ENCODE results near the gene LAMA3.

The LAMA3 gene

DNA sequence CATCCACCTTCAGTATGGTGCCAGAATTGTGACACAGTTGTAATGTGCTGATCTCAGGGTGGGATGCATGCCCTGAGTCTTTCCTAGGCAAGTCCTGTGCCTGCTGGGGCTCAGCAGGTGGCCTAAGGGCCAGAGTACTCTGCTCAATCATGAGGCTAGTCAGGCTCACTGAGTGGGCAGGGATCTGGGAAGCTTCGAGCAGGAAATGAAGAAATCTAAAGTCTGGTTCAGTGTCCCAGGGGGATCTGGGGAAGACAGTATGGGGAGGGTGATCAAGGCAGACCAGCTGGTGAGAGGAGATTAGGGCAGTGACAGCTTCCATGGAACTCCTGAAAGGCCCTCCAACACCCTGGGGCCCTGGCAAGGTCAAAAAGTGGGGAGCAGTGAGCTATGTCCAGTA is 17.7 kb upstream of the LAMA3 start:
- no peak for DNase-seq

GRCh38 chr18:23673725-23674124 is 15.5 kb upstream of the LAMA3 start:
- no peak for DNase-seq

DNA sequence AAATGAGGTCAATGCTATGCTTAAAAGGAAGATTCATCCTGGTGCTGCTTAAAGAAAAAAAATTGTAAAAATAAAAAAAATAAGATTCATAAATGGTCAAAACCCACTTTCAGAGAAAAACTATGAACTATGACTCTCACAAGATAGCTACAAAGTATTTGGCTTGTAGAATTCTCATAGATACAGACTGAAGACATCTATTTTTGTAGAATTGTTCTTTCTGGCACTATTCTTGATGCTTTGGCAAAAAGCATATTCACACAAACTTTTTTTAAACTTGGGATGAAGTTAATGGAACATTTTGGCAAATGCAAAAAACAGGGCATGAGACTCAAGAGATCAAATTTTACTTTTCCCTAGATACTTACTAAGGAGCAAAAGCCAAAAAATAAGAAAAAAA is 14.0 kb upstream of the LAMA3 start:
- DNase-seq: no peak

- DNase-seq: no peak
These were observed 13.4 kb upstream of the LAMA3 start for GRCh38 chr18:23675896-23676295.

DNA sequence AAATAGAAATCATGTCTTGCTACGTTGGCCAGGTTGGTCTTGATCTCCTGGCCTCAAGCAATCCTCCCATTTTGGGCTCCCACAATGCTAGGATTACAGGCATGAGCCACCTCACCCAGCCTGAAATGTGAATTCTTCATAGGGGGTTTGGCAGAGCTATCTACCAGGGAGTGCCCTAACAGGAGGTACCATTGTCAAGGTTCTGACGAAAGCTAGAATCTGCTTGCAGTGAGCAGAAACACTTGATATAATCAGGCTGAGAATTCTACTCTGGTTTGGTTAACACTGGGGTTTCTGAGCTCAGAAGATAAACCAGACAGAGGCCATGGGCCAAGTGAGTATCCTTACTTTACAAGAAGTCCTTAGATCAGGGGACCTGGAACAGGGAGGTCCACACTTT is 7.2 kb upstream of the LAMA3 start:
- no peak for DNase-seq

DNA sequence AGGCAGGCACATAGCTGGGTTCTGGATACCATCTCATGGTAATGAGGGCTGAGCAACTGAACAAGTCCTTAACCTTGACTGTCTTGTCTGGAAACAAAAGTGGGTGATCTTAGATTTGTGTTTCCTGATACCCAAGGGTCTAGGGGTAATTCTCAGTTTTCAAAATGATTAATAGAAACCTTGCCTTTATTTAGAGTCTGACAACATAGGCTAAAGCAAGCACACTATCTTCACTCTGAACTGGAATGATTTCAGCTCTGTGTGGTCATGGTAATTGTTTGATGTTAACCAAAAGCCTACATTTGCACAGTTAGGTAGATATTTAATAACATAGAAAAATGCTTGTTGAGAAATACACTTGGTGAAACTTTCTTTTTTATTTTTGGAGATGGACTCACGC is 6.8 kb upstream of the LAMA3 start:
- no peak for DNase-seq

GRCh38 chr18:23683155-23683554 is 6.1 kb upstream of the LAMA3 start:
- no peak for DNase-seq

DNA sequence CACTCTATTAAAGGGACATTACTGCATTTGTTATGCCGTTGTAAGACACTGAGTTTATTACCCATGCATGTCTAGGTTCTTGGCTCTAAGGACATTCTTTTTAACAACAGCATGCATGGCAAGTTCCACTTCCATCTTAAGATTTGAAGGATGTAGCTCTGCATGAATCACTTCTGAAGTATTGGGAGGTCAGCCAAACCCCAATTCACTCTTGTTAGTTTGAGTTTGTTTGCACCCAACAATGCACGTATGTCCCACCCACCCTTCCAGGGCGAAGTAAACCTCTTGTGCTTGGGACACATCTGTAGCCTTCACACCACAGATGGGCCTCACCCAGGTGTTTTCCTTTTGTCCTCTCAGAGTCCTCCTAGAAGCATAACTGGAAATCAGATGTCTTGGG is 5.6 kb upstream of the LAMA3 start:
- no peak for DNase-seq

DNA sequence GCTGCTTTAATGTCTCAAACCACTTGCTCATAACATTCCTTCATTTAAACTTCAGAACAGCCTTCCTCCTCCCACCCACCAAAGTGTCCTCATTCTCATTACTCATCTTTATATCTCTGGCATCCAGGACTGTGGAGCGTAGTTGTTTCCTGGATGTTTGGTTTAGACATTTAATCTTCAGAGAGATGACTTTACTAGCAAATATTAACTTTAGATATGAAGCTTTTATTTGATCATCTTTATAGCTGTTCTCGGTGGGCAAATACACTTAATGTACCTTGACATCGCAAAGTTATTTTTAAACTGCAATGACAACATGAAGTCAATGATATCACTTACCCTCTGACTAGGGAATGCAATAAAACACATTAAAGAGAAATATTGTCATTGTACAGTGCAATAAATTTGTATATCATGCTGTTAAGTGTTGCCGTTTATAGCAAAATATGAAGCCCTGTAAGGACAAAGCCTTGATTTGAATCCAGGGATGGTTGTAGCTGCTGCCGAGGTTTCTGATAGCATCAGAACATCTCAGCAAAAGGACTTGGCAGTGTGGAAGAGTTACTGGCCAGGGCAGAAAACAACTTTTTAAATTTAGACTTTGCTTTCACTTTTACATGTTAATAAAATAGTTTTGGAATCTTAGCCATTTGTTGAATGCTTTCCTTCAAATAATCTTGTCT is 4.6 kb upstream of the LAMA3 start:
- DNase-seq: no peak

GRCh38 chr18:23688528-23688927 is 725 bp upstream of the LAMA3 start:
- no peak for DNase-seq

- DNase-seq: peak in 1 of 4 experiments; percentile 1
These were observed 607 bp downstream of the LAMA3 start for GRCh38 chr18:23689616-23690504.

- DNase-seq: no peak
These were observed 1.3 kb downstream of the LAMA3 start for GRCh38 chr18:23690505-23691068.

GRCh38 chr18:23693846-23694245 is 4.6 kb downstream of the LAMA3 start:
- no peak for DNase-seq

DNA sequence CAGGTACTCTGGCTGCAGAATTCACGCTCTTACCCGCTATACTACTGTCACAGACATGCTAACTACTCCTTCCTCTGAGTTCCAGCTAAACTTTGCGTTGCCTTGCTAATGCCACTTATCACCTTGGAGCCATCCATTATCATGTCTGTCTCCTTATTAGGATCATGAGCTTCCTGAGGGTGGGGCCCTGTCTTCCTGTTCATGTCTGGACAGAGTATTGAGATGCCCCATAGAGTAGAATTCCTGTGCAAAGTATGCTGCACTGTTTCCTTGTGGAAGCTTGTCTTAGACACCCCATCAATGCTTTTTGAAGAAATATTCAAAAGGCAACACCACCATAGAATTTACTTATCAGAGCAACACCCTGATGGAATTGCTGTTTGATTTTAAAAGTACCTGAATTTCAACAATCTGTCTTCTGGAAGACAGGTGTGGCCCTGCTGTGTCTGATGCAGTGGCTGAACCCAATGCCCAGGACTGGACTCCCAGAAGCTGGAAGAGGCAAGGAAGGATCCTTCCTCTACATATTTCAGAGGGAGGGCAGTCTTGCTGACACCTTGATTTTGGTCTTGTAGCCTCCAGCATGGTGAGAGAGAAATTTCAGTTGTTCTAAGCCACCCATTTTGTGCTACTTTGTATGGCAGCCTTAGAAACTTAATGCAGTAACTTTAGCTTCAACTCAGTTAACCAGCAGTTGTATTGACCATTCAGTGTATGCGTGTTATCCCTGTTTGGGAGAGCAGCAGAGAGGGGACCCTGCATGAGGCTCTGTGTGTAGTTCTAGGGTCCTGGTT is 5.6 kb downstream of the LAMA3 start:
- DNase-seq: no peak

GRCh38 chr18:23701017-23701416 is 11.8 kb downstream of the LAMA3 start:
- DNase-seq: no peak

GRCh38 chr18:23701544-23702064 is 12.4 kb downstream of the LAMA3 start:
- no peak for DNase-seq

- no peak for DNase-seq
These were observed 13.4 kb downstream of the LAMA3 start for GRCh38 chr18:23702606-23703005.

DNA sequence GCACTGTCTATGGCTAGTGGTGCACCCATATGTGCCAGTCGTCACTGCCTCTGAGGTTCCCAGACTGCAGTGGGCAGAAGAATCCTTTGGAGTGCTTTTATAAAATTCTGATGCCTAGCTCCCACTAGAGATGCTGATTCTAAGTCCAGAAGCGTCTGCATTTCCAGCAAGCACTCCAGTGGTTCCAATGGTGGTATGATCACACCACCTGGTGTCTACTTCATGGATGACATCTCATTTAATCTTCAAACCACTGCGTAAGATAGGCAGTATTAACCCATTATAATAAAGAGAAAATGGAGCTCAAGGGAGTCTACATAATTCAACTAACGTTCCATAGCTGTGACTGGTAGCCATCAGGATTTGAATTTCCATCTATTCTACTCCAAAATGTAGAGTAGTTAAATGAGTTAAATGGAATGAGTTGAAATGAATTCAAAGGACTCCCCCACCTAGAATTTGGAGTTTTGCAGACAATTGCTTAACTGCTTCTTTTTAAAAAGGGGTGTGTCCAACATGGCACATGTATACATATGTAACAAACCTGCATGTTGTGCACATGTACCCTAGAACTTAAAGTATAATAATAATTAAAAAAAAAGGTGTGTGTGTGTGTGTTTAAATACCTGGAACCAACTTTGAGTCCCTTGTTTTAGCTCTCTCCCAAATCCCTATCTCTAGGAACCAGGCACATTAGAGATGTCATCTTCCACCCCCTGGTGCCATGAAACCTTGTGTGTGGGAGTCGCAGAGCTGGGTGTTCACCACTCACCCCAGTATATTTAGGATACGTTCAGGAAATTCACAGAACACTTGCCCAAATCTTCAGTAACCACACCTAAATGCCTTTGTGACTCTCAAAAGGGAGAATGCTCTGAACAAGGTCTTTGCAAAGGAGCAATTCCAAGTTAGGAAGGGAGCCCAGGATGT is 14.1 kb downstream of the LAMA3 start:
- DNase-seq: no peak

DNA sequence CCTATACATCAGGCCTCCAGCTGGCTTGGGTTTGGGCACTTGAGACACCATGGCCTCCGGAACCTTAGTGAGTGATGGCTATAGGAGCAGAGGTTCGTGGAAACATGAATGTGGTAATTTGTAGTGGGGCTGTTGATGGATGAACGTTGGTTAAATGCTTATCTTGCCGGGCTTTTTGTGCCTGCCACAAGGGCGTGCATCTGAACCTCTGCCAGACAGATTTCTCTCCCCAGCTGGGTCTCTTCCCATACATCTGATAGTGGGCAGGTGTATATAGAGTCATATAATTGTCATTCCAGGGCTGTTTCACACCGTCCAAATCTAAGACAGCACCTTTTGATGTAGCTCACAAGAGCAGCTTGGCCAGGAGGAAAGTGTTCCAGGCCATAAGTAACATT is 14.7 kb downstream of the LAMA3 start:
- no peak for DNase-seq

GRCh38 chr18:23704806-23705205 is 15.6 kb downstream of the LAMA3 start:
- no peak for DNase-seq

GRCh38 chr18:23706971-23707640 is 17.9 kb downstream of the LAMA3 start:
- DNase-seq: no peak

All from activated CD4-positive, CD25-positive, alpha-beta regulatory T cell (primary cell).